HCT116 (cell line): ENCODE results near the gene PSAP. TPM values are rescaled to one million over a fixed set of nuclear protein-coding genes. Genes with fewer than 3 reads are reported as not detected.

ENCODE experiments used
- ATAC-seq: fragments of 200-7000 bp; cut with Tn5 transposase; 2 replicates; pipeline ENCODE4 v1.9.1; 2020; ENCODE audit warnings: mild to moderate bottlenecking, moderate library complexity
- BruUV-seq: library from RNA; stranded (reverse); fragments of 400-500 nt; replicated peaks from 2 replicates; lab custom pipeline; 2021; lab: Mats Ljungman, UMichigan
- CTCF ChIA-PET: fragments of 300-600 bp; sonication (Branson Sonifier 250); formaldehyde crosslinking; loops from one replicate; lab custom pipeline; 2021; ENCODE audit warnings: antibody characterized with exemption; lab: Charles Lee
- POLR2A ChIA-PET: fragments of 300-600, 350-600 bp; sonication (Branson Sonifier 250); formaldehyde crosslinking; loops from one replicate; lab custom pipeline; 2021; ENCODE audit warnings: antibody characterized with exemption; lab: Charles Lee
- RAD21 ChIA-PET, 2 experiments: fragments of 300-600 bp; sonication (Branson Sonifier 250); formaldehyde crosslinking; loops; one replicate each; lab custom pipeline; 2023; ENCODE audit warnings: low total read pairs in 2 of 2; ENCODE audit not compliant: uncharacterized antibody in 2 of 2, unreplicated experiment in 2 of 2, low non-redundant PET in 1 of 2; lab: Charles Lee
- DNase-seq: peaks from one replicate; pipeline ENCODE4 v3.0.0-alpha.2; 2010; ENCODE audit warnings: low read depth, low spot score
- H2AFZ ChIP-seq: fragments of 200-600 bp; shearing (Covaris generic), sonication (generic); 2 replicates; pipeline ENCODE4 v1.6.1; 2017; ENCODE audit warnings: low read depth, mixed run types, mixed read lengths, antibody characterized with exemption, low read length; ENCODE audit not compliant: poor library complexity, severe bottlenecking
- H3K27ac ChIP-seq: 2 replicates; pipeline ENCODE4 v1.5.1; 2012; ENCODE audit warnings: low read depth, low read length
- H3K27me3 ChIP-seq: fragments of 200-600 bp; sonication (generic); 2 replicates; pipeline ENCODE4 v1.6.1; 2016; ENCODE audit warnings: mixed run types, low read length, mixed read lengths; ENCODE audit not compliant: insufficient read depth
- H3K36me3 ChIP-seq, 2 experiments: fragments of 200-500 bp in 1 of 2; fragments of 200-600 bp in 1 of 2; sonication (Bioruptor generic) in 1 of 2; sonication (generic) in 1 of 2; 2 replicates each; pipeline versions ENCODE4 v1.5.1 to v1.6.1; 2014 to 2016; ENCODE audit warnings: low read length in 2 of 2, inconsistent platforms in 1 of 2, mixed read lengths in 1 of 2, mixed run types in 1 of 2; ENCODE audit not compliant: insufficient read depth in 2 of 2, control insufficient read depth in 1 of 2
- H3K4me1 ChIP-seq, 2 experiments: fragments of 200-600 bp in 1 of 2; sonication (generic) in 1 of 2; 2 replicates each; pipeline versions ENCODE4 v1.5.1 to v1.6.1; 2012 to 2017; ENCODE audit warnings: low read length in 2 of 2, inconsistent platforms in 1 of 2, mild to moderate bottlenecking in 1 of 2, mixed read lengths in 1 of 2, mixed run types in 1 of 2, moderate library complexity in 1 of 2; ENCODE audit not compliant: insufficient read depth in 2 of 2, control insufficient read depth in 1 of 2
- H3K4me2 ChIP-seq: fragments of 200-600 bp; sonication (generic); 2 replicates; pipeline ENCODE4 v1.6.1; 2017; ENCODE audit warnings: mixed run types, low read length, mixed read lengths
- H3K4me3 ChIP-seq, 2 experiments: fragments of 200-600 bp in 1 of 2; sonication (generic) in 1 of 2; replicated peaks in 1 of 2; 2 replicates each; pipeline ENCODE4 v1.5.1; 2011 to 2016; ENCODE audit warnings: low read length in 2 of 2, control low read depth in 1 of 2, low read depth in 1 of 2, mild to moderate bottlenecking in 1 of 2, mixed read lengths in 1 of 2, mixed run types in 1 of 2
- H3K79me2 ChIP-seq: fragments of 200-600 bp; sonication (generic); 2 replicates; pipeline ENCODE4 v1.6.1; 2017; ENCODE audit warnings: mild to moderate bottlenecking, mixed run types, low read length, moderate library complexity, mixed read lengths; ENCODE audit not compliant: insufficient read depth
- H3K9ac ChIP-seq: fragments of 200-600 bp; sonication (generic); 2 replicates; pipeline ENCODE4 v1.6.1; 2016; ENCODE audit warnings: low read length, mixed read lengths
- H3K9me2 ChIP-seq: fragments of 200-600 bp; sonication (generic), shearing (Covaris generic); 2 replicates; pipeline ENCODE4 v1.6.1; 2017; ENCODE audit warnings: mixed run types, mild to moderate bottlenecking, moderate library complexity; ENCODE audit not compliant: insufficient read depth
- H3K9me3 ChIP-seq, 2 experiments: fragments of 200-500 bp in 1 of 2; fragments of 200-600 bp in 1 of 2; sonication (Bioruptor generic) in 1 of 2; sonication (generic) in 1 of 2; 2 replicates each; pipeline ENCODE4 v1.6.1; 2014 to 2017; ENCODE audit warnings: low read length in 2 of 2, mixed read lengths in 2 of 2, inconsistent platforms in 1 of 2, low read depth in 1 of 2, mild to moderate bottlenecking in 1 of 2, mixed run types in 1 of 2, moderate library complexity in 1 of 2; ENCODE audit not compliant: control insufficient read depth in 1 of 2, insufficient read depth in 1 of 2
- H4K20me1 ChIP-seq: fragments of 200-600 bp; sonication (generic), shearing (Covaris generic); 2 replicates; pipeline ENCODE4 v1.6.1; 2017; ENCODE audit warnings: mixed run types, mild to moderate bottlenecking, moderate library complexity; ENCODE audit not compliant: insufficient read depth
- EGR1 ChIP-seq: IDR thresholded peaks from 2 replicates; pipeline ENCODE4 v1.6.1; 2012; ENCODE audit warnings: low read depth
- EZH2 ChIP-seq: fragments of 200-600 bp; sonication (generic); IDR thresholded peaks from 2 replicates; pipeline ENCODE4 v1.6.1; 2017; ENCODE audit warnings: antibody characterized with exemption, mixed run types
- FOSL1 ChIP-seq: IDR thresholded peaks from 2 replicates; pipeline ENCODE4 v1.6.1; 2012; ENCODE audit warnings: low read depth
- JUND ChIP-seq: IDR thresholded peaks from 2 replicates; pipeline ENCODE4 v1.6.1; 2012
- POLR2AphosphoS5 ChIP-seq: IDR thresholded peaks from 2 replicates; pipeline ENCODE4 v1.6.1; 2011; ENCODE audit warnings: mild to moderate bottlenecking, low read depth, low read length, moderate library complexity
- SIN3A ChIP-seq: IDR thresholded peaks from 2 replicates; pipeline ENCODE4 v1.6.1; 2012; ENCODE audit warnings: low read depth
- ZFX ChIP-seq: fragments of 450-650 bp; IDR thresholded peaks from 2 replicates; pipeline ENCODE4 v1.6.1; 2017
- intact Hi-C: fragments of 100-400 bp; cut with micrococcal nuclease; formaldehyde crosslinking; loops from 2 replicates; pipeline ENCODE4 v1.10.0; 2022
- total RNA-seq: library from RNA; stranded (reverse); gene quantifications from one replicate; pipeline ENCODE4 v1.2.1, GENCODE V29; 2021; ENCODE audit not compliant: unreplicated experiment
- TF ChIP-seq, protein P1 (sequence below): IDR thresholded peaks from 2 replicates; pipeline ENCODE4 v1.6.1; 2011; ENCODE audit warnings: mild to moderate bottlenecking, low read length, moderate library complexity; ENCODE audit not compliant: insufficient replicate concordance; ENCODE audit errors: extremely low read depth
- TF ChIP-seq, protein P2 (sequence below): IDR thresholded peaks from 2 replicates; pipeline ENCODE4 v1.6.1; 2012

Gene PSAP
- total RNA-seq, 1 experiment from 2014 or later, result 444 TPM

DNA sequence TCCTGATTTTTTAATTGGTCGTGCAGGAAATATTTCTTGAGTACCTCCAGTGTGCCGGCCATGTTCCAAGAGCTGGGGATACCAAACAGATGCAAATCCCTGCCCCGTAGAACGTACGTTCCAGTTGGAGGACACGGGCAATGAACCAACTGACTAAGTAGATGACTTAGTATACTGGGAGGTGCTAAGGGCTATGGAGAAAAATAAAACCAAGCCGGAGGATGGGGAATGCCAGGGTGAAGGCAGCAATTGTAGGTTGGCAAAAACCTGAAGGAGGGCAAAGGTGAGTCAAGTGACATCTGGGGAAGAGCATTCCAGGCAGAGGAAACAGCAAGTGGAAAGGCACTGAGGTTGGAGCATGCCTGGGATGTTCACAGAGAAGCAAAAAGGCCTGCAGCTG lies 70.9 kb downstream of the PSAP start:
- intact Hi-C loops, result no loop called here
- Histone ChIP-seq H3K9ac (no peak overlapping the region), H3K9me3 (peaks cover 0 to 5% of the 10 kb centered on the region in 2 experiments; a peak in 1 of 4 replicates), H3K4me3 (no peak overlapping the region), H3K27ac (no peak overlapping the region), H3K4me2 (no peak overlapping the region), H3K27me3 (no peaks in the 10 kb centered on the region), H3K79me2 (no peaks in the 10 kb centered on the region), H2AFZ (no peak overlapping the region), H3K4me1 (peaks cover 0 to 6% of the 10 kb centered on the region in 2 experiments; a peak in 2 of 4 replicates)
- ChIA-PET CTCF (no interaction called here), RAD21 (no interaction called here), POLR2A (no interaction called here)
- no TSS peak for BruUV-seq
- no peak for DNase-seq
- TF ChIP-seq, protein P1, sequence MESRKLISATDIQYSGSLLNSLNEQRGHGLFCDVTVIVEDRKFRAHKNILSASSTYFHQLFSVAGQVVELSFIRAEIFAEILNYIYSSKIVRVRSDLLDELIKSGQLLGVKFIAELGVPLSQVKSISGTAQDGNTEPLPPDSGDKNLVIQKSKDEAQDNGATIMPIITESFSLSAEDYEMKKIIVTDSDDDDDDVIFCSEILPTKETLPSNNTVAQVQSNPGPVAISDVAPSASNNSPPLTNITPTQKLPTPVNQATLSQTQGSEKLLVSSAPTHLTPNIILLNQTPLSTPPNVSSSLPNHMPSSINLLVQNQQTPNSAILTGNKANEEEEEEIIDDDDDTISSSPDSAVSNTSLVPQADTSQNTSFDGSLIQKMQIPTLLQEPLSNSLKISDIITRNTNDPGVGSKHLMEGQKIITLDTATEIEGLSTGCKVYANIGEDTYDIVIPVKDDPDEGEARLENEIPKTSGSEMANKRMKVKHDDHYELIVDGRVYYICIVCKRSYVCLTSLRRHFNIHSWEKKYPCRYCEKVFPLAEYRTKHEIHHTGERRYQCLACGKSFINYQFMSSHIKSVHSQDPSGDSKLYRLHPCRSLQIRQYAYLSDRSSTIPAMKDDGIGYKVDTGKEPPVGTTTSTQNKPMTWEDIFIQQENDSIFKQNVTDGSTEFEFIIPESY, result no peak
- TF ChIP-seq JUND (no peak), POLR2AphosphoS5 (no peak), EZH2 (no peak), ZFX (no peak), SIN3A (no peak), EGR1 (no peak), FOSL1 (no peak)
- TF ChIP-seq, protein P2, sequence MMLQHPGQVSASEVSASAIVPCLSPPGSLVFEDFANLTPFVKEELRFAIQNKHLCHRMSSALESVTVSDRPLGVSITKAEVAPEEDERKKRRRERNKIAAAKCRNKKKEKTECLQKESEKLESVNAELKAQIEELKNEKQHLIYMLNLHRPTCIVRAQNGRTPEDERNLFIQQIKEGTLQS, result no peak
- TF ChIP-seq, all 23 proteins: peak for 0
- ATAC-seq, result no peak
- H3K9me2 ChIP-seq, result no peaks in the 10 kb centered on the region
- no peaks in the 10 kb centered on the region for H4K20me1 ChIP-seq
- no peaks in the 10 kb centered on the region for H3K36me3 ChIP-seq
